HG03060 (cell line): Measurements from ENCODE around the gene PRMT2.

Experiments
- ATAC-seq: cut with Tn5 transposase; IDR thresholded peaks from one replicate; pipeline ENCODE4 v1.9.1; 2021; ENCODE audit warnings: low read depth, moderate number of reproducible peaks; ENCODE audit not compliant: unreplicated experiment

Gene PRMT2

DNA sequence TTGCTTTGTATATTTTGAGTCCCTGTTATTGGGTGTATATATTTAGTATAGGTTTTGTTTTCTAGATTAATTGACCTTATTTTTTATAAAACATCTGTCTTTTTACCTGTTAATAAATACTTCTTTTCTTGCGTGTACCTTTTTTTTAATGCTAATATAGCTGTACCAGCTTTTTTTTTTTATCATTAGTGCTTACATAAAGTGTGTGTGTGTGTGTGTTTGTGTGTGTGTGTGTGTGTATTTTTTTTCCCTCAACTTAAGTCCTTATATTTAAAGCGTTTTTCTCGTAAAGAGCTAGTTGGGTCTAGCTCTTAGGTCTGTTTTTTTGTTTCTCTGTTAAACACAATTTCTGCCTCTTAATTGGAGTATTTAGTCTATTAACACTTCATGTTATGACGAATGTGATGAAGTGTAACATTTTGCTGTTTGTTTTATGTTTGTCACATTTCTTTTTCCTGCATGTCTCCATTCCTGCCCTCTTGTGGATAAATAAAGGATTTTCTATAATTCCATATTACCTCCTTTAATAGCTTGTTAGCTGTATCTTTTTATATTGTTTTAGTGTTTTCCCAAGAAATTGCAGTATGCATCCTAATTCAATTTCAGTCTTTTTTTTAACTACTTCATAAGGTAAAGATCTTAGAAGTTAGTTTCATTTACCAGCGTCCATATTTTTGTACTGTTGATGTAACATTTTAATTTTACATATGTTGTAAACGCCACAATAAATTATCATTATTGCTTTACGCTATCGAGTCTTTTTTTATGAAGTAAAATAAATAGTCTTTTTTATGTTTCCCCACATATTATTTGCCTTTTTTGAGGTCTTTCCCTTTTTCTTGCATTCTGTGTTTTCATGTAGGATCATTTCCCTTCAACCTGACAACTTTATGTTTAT, 4.3 kb downstream of the PRMT2 start:
- ATAC-seq: no peak

DNA sequence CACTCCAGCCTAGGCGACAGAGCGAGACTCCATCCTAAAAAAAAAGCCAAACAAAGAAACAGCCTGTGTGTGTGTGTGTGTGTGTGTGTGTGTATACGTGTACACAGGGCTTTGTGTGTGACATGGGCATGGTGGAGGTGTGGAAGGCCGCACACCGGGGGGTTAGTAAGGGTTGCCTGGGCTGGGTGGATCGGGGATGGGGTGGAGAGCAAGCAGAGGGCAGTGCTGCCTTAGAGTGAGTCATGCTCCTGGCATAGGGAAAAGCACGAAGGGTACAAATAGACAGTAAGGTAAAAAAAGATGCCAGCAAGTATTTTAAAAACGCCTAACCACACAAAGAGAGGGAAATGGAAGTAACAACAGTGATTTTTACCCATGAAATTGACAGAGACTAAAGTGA, 6.2 kb downstream of the PRMT2 start:
- ATAC-seq: no peak

DNA sequence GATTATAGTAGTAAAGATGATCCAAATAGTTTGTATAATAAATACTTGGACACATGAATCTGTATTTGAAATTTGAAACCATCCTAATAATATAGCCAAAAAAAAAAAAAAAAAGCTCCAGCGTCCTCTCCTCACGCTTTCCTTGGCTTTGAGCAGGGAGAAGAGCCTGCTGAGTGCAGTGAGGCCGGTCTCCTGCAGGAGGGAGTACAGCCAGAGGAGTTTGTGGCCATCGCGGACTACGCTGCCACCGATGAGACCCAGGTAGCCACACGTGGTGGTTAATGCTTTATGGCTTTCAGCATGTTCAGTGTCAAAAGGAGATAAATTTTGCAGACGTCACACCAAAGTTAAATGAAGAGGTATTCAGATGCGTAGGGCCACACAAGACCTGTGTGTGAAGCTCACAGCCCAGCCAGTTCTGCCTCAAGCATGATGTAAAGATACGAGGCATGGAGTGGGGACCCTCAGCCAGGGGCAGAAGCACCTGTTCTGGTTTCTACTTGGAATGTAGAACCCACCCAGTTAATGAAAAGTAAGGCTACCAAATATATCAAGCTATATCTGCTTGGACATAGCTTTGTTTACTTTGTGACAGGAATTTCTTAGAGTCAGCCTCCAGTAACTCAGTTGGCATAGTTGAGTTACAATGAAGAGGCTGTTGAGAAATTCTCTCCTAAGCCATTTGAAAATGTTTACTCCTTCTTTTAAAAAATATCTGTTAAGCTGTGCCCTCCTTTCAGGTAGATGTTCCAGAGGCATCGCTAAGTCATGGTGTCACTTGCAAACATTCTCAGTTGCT, 8.1 kb downstream of the PRMT2 start:
- ATAC-seq: no peak

DNA sequence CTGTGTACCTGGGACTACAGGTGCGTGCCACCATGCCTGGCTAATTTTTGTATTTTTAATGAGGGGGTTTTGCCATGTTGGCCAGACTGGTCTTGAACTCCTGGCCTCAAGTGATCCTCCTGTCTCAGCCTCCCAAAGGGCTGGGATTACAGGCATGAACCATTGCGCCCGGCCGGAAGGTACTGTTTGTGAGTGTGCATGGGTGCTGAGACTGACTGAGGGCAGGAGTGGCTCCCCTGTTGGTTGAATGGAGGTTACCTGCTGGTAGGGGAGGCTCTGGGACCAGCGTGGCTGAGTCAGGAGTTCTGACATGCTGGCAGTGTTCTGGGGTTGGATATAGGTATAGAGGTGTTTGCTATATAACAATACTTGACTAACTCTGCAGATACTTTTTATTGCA, 10.4 kb downstream of the PRMT2 start:
- ATAC-seq: no peak

DNA sequence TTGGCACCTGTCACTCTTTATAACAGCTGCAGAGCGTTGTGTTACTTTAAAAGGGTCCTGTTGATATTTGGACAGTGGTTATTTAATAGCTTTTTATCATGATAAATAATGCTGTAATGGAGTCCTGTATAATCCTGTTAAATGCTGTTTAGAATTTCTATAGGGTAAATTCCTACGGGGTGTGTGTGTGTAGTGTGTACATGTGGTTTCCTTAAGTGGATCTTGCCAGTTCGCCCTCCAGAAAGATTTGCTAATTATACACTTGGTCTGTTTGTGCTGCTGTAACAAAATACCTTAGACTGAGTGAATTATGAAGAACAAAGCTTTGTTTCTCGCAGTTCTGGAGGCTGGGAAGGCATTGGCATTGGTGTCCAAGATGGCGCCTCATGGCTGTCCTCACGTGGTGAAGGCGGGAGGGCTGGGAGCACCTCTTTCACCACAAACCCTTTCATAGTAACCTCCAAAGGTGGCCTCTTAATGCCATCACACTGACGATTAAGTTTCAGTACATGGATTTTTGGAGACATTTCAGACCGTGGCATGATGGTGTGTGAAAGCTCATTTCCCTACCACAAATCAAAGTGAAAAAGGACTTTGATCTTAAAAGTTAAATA, 11.2 kb downstream of the PRMT2 start:
- ATAC-seq: no peak

DNA sequence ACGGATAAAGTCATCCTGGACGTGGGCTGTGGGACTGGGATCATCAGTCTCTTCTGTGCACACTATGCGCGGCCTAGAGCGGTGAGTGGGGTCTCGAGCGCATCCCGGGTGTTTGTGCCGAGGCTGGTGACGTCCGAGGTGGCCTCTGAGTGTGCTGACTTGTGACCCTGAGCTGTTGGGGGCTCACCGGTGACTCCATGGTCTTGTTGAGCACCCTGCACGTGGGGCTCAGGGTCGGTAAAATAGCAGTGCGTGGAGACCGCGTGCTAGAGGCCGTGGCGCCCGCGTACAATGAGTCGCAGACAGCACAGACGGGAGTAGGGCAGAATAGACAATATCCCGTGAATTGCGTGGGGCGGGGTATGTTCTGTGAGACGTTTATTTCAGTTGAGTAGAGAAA, 13.1 kb downstream of the PRMT2 start:
- ATAC-seq: no peak

DNA sequence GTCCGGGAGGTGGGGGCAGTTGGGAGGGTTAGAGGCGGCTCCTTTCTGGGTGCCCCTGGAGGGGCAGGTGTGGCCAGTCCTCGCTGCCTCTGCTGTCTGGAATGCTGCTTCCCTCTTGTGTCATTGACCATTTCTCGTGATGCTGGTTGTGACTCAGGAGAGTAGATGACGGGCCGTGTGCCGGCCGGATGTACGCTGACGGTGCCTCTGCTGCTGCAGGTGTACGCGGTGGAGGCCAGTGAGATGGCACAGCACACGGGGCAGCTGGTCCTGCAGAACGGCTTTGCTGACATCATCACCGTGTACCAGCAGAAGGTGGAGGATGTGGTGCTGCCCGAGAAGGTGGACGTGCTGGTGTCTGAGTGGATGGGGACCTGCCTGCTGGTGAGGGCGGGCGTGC, 13.9 kb downstream of the PRMT2 start:
- no peak for ATAC-seq

DNA sequence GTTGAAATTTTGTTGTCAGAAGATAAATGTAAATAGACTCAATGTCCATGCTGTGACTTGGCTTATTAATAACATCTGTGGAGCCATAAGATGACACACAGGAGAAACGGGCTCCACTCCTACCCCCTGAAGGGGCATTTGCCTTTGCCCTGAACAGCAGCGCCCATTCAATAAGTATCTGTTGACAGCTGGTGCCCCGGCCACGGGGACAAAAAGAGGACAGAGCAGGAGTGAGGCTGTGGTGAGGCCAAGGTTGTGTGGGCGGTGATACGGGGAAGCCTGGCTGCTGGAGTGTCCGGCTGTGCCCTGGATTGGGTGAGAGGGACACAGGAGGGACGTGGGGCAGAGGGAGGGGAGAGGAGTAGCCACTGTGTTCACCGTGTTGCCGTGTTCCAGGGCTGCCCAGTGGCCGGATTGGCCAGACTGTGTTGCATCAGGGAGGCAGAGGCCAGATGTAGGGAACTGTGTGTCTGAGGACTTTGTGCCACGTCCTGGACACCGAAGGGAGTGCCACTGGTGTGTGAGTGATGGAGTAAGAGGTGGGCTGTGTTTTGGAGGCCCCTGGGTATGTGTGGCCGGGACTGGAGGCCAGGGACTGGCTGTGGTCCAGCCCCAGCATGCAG, 15.1 kb downstream of the PRMT2 start:
- ATAC-seq: no peak

DNA sequence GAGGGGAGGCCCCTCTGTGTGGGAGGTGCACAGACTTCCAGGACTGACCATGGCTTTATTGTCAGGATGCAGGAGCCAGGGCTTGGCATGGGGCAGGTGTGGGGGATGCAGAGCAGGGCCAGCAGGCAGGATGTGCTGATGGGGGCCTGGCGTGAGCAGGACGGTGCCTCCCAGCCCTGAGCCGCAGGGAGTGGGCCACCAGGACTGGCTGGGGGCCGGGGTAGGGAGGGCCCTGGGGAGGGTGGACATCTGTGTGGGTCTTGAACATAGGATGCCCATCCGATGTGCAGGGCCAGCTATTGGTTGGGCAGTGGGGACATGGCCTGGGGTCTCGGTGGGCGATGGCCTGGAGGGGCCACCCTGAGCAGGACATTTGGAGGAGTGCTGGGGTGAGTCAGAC, 15.6 kb downstream of the PRMT2 start:
- no peak for ATAC-seq

DNA sequence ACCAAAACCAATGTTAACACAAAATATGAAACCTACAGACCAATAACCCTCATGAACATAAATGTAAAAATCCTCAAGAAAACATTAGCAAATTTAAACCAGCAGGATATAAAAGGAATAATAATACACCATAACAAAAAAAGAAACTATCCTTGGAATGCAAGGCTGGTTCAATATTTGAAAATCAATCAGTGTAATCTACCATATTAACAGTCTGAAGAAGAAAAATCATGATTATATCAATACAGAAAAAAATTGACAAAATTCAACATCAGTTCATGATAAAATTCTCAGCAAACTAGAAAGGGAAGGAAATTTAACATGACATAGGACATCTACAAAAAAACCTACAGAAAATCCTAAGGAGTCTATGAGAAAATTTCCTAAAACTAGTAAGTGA, 19.8 kb downstream of the PRMT2 start:
- ATAC-seq: no peak

DNA sequence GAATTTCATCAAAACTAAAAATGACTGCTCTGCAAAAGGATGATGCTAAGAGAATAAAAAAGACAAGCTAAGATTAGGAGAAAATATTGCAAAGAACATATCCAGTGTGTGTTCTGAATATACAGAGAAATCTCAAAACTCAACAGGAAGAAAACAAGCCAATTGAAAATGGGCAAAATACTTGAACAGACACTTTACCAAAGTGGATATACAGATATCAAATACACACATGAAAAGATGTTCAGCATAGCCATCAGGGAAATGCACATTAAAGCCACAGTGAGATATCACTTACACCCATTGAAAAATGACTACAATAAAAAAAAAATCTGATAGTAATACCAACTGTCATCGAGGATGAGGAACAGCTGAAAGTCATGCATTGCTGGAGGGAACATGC, 21.3 kb downstream of the PRMT2 start:
- ATAC-seq: no peak

DNA sequence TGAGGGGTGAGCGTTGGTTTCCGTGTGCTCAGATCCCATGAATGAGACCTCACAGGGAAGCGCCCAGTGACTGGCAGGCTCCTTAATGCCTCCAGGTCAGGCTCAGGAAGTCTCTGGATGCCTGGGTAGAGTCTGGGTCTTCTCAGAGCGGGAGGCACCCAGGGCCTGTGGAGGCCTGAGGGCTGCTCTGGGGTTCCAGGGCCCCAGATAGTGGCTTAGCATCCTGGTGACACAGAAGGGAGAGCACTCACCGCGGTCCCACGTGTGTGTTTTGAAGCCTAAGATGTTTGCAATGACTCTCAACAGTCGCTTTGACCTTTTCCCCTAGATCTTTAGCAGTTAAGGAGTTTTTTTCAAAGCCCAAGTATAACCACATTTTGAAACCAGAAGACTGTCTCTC, 25.0 kb downstream of the PRMT2 start:
- no peak for ATAC-seq

DNA sequence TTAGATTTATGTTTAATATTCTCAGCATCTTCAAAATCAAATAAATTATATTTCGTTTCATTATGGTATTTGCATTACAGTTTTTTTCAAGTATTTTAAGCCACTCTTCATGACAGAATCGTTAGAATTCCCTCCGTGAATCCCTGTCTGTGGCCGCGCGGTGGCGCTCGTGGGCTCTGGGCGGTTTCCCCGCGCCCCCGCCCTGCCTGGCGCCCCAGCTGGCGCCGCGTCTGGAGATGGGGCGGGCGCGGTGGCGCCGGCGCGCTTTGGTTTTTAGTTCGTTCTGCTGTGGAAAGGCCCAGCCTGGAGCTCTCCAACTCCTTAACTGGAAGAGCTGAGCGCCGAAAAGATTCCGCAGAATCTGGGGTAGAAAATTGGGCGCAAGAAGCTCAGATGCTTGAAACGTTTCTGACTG, 25.7 kb downstream of the PRMT2 start:
- ATAC-seq: no peak

DNA sequence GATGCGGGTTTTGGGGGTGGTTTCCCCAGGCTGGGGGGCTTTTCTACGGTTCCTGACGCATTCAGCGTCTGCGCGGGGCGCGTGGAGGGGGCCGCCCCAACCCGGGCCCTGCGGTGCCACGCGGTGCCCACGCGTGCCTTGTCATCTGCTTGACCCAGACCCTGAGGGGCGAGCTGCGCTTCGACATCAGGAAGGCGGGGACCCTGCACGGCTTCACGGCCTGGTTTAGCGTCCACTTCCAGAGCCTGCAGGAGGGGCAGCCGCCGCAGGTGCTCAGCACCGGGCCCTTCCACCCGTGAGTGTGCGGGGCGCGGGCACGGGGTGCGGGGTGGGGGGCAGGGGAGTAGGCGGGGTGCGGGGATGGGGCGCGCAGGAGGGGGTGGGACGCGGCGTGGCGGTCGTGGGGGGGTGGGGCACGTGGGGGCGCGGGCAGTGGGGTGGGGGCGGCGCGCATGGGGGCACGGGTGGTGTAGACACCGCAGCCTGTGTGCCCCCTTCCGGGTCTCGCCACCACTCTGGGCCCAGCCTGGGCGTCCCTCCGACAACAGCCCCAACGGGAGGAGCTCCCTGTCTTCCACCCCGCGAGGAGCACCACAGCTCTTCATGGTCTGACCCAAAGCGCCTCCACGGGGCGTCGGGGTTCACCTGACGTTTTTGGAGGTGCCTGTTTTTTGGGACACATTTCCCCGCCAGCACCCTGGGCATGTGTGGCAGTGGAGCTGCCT, 26.3 kb downstream of the PRMT2 start:
- no peak for ATAC-seq

DNA sequence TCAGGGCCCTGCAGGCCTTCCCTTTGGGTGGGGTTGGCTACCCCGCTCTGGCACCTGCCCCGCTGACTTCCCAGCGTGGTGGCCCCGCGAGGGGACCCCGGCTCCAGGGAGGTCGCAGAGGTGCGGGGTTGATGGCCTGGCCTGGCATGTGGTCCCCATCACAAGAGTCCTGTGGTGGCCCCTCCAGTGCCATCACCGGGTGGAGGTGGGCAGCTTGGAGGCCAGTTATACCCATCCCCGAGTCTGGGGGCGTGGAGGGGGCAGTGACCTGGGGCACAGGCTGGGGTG, 26.8 kb downstream of the PRMT2 start:
- no peak for ATAC-seq

DNA sequence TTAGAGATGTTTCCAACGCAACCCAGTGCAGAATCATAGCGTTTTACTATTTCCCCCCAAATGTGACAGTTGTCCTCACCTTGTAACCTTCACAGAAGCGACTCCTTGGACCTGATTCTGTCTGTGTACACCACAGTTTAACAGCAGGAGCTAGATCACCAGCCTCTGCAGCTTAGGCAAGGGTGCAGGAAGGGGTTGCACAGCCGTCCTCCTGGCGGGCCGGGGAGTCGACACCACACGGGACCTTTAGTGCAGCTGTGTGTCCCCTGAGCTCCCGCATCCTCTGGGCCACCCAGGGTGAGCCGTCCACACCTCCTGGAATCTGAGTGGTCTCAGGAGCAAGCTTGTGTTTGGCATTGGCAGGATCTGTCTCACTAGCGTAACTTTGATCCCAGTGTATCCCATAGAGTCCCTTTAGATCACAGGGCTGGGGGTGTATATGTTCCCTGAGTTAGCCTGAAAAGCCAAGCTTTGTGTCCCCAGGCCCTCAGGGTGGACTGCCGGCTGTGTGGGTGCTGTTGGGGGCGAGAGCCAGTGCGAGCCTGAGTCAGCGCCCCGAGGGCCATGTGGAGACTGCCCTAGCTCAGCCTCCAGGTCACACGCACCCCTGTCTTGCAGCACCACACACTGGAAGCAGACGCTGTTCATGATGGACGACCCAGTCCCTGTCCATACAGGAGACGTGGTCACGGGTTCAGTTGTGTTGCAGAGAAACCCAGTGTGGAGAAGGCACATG, 27.5 kb downstream of the PRMT2 start:
- no peak for ATAC-seq

DNA sequence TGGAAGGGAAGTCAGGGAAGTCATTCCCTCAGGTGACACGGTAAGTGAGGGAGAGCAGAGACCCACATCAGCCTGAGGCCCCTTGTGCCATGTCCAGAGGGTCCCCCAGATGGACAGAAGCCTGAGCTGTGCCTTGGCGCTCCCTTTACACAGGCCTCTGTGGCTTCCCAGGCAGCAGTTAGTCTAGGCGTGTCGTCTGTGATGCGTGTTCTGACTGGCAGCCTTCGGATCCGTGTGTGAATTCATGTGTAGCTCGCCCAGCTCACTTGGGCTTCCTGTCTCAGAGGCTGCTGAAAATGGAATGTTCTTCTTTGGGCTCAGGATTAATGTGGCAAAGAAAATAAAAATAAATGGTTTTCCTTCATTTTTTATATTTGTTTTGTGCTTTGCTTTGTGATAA, 28.3 kb downstream of the PRMT2 start:
- no peak for ATAC-seq

DNA sequence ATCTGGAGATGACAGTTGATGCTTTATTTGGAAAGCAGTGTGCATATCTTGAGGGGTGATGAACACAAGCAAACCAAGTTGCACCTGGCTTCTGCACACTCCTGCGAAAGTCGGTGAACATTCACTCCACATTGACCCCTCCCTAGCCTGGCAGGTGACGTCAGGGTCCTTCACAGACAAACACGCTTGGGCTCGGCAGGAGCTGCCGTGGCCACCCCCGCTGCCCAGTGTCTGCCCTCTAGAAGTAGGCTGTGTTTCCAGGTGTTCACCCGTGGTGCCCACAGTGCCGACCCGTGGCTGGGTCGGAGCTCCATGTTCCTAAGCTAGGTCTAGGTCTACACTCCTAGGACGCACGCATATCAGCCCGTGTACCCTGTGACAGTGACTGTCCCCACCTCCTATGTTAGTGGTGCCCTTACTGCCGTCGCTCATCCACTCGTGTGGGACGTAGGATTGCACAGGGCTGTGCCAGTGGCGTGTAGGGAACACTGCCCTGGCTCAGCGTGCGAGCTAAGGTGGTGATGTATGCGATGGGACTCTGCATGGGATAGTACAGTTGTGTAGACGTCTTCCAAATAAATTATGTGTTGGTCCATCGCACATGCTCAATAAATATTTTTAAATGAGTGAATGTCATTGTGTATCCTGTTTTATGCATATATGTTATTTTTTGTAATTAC, 29.0 kb downstream of the PRMT2 start:
- ATAC-seq: no peak

DNA sequence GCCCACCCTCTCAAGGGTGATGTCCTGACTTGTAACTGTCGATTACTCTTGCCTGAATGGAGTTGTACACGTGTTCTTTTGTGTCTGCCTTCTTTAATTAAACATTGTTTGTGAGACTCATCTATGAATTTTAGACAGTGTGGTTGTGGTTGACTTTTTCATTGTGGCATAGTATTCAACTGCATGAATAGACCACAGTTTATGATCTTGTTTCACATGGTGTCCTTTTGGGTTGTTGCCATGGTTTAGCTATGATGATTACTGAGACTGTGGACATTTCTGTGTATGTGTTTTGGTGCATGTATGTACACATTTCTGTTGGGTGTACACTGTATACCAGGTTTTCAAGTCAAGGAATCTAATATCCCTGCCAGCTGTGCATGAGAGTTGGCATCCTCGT, 30.1 kb downstream of the PRMT2 start:
- ATAC-seq: no peak
